T follicular helper cell (primary cell): ENCODE data around the gene PLEKHG1.
A peak's percentile ranks its signal among the peaks of the same experiment; 100 is the strongest.

ENCODE experiments used
- DNase-seq: peaks from one replicate; pipeline ENCODE4 v3.0.0-alpha.2; 2020; ENCODE audit warnings: low read depth

PLEKHG1 gene

DNA sequence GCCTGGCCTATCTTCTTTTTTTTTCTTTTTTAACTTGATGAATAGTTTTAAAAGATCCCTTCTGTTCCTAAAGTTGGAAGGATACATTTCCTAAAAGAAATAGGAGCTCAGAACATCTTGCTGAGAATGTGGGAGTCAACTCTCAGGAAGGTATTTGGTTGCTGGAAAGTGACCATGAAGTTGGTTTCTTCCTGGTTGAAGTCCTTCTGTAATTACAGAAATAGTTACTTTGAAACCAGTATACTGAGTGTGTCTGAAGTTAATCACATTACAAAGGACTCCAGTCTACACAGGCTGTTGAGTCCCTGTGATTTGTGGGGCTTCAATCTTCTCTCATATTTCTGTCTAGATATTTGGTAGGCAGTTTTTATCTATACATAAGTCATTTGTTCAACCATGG lies 9.8 kb upstream of the PLEKHG1 start:
- DNase-seq: no peak

DNA sequence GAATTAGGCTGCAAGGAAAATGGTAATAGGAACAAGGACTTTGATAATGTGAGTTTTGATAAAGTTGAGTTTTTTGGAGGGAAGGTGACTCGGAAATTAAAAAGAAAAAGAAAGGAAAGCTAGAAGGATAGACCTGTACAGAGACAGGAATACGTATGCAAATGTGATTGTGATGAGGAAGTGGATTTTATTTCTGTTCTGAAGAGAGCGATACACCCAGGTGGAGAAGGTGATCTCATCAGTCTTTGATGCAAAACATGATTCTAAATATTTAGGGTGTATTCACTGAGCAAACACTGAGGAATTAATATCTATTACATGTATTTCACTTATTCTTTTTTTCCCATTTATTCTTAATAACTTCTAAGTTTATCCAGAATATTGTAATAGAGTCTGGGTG lies 9.2 kb upstream of the PLEKHG1 start:
- DNase-seq: no peak

DNA sequence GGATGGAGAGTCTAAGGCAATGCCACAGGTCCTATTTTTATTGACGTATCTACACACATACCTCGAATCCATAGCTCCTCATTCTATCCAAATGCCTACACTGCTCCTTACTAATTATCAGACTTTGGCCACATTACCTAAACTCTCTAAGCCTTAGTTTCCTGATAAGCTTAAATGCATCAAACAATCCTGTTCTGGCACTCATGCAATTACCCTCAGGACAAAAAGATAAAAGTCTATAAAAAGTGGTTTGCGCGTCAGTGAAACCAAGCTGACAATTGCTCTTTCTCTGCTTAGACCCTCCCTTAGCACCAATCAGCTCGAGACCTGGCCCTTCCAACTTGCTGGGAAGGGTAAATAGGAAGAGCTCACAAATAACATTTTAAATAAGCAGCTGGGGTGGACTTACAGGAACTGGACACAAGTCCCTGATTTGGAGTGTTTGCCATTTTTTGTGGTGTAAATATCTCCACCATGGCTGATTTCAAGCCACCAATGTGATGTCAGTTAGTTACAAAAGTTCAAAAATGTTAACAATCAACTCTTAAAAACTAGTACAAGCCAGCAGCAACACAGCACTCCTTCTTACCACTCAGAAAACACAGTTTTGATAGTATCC lies 7.2 kb upstream of the PLEKHG1 start:
- DNase-seq: no peak

DNA sequence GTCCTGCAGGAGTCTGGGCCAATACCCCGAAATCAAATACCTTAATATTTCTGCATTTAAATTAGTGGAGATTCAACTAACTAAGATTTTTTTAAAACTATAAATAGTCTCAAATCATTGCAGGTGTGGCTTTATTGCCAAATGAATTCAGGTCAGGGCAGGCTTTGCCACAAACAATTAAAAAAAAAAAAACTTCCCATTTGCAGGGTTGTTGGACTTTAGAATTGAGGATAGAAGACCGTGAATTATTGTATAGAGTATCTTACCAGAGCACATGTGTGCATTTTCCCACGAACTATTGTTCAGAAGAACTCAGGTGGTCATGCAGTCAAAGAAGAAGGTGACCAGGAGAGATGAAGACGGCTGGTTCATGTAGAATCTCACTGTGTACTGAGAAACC lies 6.6 kb upstream of the PLEKHG1 start:
- no peak for DNase-seq

DNA sequence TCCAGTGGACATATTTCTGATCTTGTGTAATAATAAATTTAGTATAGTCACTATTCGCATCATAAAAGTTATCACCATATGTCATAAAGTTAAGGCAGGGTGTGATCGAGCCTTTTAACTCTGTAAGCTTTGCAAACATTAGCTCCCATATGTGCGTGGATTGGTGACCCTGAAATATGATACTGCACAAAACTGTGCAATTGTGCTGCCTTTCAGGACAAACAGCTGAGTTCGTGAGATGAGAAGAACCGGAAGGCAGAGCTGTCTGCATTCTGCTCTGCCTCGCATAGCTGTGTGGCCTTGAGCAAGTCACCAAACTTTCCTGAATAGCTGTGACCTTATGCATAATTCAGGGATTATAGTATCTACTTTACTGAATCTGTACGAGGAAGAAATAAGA lies 3.2 kb upstream of the PLEKHG1 start:
- DNase-seq: no peak

DNA sequence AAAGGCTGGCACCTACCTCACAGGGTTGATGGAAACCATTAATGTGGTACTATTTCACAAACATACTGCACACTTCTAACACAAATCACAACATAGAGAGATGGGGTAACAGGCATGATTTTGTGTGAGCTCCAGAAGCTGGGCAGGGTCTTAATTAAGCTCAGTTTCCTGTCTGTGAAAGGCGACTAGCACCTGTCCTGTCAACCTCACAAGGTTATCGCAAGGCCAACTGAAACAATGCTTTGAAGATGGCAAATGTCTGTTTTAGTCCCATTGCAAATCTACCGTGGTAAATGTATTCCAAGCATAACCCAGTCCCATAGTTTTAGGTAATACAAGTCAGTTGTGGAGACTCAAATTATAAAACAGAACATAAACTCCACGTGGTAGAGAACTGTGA lies 1.3 kb upstream of the PLEKHG1 start:
- no peak for DNase-seq

DNA sequence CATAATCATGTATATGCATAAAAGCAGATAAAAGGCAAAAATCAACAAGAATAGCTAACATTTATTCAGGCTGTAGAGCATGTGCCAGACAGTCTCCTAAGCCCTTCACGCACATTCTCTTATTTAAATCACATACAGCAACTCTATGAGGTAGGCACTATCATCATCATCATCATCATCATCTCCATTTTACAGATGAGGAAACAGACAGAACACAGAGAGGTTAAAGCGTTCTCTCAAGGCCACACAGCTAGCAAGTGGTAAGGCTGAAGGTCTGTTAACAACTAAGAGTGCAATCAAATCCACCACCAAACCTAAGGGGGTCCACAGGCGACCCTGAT lies 857 bp upstream of the PLEKHG1 start:
- DNase-seq: no peak

DNA sequence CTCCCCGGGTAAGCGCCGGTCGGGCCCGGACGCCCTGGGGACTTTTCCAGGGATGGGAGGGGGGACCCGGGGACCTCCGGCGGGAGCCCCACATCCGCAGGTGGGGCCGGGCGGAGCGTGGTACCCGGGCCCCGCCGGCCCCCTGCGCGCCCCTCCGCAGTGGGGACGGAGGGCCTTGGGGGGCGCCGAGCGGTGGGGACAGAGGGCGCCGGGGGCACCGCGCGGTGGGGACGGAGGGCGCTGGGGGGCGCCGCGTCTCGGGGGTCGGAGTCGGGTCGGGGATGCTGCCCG lies 270 bp downstream of the PLEKHG1 start:
- no peak for DNase-seq

DNA sequence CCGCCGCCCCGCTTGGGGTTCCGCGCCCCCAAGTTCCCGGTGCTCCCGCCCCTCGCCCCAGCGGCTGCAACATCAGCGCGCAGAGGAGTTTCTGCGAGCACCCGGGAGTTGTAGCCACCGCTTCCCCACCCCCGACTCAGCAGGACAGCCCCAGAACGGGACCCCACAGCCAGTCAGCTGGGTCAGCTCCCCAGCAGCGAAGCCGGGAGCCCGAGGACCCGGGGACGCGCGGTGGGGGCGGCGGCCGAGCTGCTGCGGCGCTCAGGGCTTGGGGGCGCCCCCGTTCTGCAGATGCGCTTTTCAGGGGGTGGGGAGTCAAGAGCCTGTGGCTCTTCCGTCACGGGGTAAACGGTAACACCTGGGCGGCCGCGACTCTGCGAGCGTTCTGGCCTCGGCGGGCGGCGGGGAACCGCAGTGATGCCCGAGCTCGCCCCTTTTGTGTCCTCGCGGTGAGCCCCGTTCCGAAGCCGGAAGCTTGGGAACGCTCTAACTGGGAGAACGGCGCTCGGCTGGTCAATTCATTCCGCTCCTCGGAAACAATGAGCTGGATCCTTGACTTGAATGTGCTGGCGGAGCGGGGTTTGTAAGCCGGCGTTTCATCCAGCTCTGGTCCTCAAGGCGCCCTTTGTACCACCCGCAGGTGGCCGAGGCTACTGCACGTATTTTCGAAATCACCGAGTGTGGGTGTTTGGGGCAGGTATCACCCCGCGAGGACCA lies 774 bp downstream of the PLEKHG1 start:
- peak; percentile 19 for DNase-seq

DNA sequence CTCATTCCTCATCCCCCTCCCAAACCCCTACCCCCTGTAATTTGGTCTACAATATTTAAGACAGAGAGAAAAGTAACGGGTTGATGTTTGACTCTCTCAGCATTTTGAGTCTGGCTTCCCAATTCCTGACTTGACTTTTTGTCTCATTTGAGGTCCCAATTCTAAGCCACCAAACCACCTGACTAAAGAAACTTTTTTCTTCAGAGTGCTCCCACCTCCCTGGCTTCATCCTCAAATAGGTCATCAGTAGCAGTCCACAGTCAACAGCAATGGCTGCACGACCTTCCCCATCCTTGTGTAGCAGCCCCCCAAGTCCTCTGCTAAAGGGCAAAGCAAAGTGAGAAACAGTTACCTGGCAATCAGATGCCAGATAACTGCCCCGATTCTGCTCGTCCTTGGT lies 1.8 kb downstream of the PLEKHG1 start:
- no peak for DNase-seq

DNA sequence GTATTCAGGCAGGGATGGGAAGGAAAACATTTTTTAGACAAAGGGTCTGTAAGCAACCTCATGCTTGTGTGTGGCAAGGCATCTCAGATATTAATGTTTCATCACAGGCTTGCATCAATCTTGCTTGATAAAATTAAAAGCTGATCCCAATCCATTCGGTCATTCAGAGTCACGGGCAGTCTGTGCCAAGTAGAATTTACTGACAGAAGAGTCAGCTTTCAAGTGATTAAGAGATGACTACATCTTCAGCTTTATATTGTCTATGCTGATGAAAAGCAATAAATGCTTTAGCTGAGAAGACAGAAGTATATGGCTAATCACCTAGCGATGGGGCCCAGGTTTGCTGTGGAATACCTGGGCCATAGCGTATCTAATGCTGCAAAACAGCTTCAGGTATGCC lies 3.5 kb downstream of the PLEKHG1 start:
- no peak for DNase-seq

DNA sequence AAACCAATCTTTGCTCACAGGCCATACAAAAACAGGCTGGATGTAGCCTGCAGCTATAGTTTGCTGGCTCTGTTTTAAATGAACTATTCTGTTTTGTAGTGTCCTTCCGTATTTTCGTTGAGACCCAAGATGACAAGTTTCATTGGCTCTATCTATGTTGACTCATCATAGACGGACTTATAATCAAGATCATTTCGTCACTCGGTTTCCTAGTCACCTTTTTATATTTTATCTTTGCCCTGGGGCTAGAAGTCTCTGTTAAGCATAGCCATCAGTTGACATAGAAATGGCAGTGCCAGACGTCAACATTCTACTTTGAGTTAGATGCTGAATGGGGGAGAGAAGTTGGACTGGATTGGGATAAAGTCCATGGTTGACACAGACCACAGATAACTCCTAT lies 4.8 kb downstream of the PLEKHG1 start:
- DNase-seq: no peak

DNA sequence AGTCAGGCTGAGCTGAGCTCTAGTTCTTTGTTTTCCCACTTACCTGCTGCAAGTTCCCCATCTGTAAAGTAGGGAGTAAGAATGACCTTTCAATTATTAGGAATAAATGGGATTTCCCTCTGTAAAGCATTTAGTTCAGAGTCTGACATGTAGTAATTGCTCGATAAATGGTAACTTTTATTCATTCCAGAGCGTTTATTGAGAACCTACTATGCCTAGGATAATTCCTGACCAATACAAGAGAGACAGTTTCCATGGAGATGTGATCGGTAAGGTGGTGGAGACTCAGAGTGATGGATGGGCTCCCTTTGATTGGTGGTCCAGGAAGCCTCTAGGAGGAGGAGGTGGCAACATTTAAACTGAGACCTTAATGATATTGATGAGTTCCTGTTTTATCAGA lies 5.6 kb downstream of the PLEKHG1 start:
- no peak for DNase-seq

DNA sequence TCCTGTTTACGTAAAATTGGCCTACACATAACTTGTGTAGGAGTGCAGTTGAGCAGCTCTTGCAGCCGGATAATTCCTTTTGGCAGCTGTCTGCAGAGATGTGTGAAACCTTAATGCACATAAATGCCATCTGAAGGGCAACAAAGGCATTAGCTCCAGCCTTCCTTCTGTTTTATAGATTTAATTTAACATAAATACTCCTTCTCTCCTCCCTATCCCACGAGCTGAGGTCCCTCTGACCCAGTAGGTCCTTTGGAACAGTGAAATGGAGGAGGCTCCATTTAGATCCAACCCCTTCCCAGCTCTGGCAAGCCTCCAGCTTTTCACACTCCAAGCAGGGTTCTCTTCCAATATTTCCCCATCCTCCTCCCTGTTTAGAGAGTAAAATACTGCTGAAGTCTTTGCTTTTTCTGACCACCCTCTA lies 6.5 kb downstream of the PLEKHG1 start:
- no peak for DNase-seq

DNA sequence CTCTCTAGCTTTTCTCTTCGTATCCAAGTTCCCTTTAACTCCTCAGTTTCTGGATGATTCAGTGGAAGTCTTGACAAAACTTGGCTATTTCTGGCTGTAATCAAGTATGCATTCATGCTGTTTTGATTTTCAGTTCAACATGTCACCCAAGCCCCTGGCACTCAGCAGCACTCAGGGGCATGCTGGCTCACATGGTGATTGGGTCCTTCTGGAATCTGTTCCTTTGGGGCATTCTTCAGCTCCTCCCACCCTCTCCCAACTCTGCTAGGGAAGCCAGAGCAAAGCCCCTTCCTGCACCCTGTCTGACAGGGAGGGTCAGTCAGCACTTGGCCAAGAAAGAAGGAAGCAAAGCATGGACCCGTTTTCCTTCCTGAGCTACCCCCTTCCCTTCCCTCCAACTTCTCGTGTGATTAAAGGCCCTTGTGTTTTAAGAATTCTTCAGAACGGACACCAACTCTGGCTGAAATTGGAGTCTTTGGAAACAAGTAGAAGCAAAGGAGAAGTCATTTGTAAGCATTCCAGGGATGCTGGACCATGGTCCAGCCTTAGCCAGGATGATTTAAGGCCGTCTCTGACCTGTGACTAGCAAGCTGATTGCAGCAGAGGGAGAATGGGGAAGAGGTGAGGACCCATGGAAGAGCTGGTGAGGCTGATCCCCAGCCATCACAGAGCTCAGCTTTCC lies 7.1 kb downstream of the PLEKHG1 start:
- no peak for DNase-seq

DNA sequence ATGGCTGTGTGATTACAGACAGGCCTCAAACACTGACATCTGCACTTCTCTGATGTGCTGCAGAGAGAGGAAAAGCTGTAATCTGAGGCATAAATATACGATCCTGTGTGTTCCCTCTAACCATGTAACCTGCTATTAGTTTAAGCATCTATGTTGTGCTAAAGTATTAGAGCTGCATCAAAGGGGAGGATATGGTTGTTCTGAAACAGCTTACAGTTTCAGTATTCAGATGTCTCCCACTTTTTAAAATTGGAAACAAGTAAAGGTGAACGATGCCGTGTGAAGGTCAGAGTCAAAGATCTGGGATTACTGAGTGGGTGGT lies 7.6 kb downstream of the PLEKHG1 start:
- no peak for DNase-seq

DNA sequence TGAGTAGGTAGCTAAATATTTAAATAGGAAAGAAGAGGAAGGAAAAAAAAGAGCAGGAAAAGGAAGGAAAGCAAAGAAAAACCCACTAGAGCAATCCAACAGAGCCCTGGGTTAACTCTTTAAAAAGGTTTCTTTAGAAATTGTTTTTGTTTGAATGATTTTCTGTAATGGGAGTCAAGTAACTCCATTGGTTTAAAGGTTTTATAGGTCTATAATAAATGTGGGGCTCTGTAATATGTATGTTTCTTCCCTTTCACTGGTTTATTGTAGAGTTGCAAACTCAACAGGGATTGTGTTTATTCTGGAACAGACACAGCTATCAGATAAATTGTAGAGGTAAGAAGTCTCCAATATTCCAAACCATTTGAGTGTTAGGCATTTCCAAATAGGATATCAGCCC lies 10.9 kb downstream of the PLEKHG1 start:
- no peak for DNase-seq

DNA sequence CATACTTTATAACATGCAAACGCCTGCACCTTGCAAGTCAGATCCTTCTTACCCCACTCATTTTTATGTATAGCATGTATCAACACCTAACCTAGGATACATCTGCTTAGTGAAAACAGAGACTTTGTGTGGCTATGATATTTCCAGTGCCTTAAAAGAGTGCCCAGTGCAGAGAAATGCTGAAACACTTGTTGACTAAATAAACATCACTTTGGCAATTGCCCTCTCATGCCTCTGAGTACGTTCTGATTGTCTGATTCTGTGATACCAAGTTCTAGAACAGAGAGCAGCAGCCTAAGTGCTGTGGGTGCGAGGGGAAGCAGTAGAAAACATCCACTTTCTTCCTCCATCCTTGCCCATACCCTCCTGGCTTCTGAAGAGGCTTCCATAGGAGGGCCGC lies 13.6 kb downstream of the PLEKHG1 start:
- no peak for DNase-seq

DNA sequence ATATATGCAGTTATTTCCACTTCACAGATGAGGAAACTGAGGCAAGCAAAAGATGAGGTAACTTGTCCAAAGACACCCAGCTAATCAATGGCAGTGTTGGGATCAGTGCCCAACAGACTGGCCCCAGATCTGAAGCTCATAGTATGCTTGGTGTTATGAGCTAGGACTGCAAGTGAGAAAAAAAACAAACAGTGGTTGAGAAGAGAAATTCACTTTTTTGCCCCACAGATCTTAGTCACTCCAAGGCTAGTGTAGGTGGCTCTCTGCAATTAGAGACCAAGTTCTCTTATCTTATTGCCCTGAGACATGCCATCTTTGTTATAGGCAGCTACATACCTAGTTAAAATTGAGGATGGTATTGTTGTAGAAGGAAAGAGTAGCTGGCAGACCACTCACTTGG lies 16.3 kb downstream of the PLEKHG1 start:
- no peak for DNase-seq

DNA sequence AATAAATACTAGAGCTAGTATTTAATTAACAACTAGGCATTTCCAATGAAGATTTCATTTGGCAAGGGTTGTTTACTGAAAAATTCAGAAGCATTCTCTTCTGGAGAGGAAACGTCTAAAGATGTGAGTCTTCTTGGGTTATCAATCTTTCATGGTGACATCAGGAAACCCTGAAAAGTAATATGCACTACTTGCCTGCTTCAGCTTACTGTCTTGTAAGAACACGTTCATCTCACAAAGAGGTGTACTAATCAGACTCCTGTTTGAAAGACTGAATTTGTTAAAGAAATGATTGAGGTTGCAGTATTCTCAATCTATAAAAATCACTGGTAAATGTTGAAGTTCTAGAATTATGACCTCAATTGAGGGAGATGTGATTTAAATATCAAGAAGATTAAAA lies 16.9 kb downstream of the PLEKHG1 start:
- no peak for DNase-seq

DNA sequence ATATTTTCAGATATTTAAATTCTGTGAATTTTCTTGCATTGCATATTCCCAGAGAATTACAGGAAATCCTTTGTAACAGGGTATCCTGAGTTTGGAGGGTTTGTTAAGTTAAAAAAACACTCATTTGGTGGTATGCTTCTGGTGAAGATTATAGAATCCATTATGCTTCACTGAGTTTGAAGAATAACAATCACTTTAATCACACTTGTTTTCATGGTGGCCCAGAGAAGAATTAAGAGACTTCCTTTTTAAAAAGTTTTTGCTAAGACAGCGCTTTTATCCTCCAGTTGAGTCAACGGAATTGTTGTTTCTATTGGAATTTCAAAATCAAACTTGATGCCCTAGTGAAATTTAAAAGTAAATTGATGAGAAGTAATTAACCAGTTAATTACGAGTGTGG lies 17.4 kb downstream of the PLEKHG1 start:
- no peak for DNase-seq

DNA sequence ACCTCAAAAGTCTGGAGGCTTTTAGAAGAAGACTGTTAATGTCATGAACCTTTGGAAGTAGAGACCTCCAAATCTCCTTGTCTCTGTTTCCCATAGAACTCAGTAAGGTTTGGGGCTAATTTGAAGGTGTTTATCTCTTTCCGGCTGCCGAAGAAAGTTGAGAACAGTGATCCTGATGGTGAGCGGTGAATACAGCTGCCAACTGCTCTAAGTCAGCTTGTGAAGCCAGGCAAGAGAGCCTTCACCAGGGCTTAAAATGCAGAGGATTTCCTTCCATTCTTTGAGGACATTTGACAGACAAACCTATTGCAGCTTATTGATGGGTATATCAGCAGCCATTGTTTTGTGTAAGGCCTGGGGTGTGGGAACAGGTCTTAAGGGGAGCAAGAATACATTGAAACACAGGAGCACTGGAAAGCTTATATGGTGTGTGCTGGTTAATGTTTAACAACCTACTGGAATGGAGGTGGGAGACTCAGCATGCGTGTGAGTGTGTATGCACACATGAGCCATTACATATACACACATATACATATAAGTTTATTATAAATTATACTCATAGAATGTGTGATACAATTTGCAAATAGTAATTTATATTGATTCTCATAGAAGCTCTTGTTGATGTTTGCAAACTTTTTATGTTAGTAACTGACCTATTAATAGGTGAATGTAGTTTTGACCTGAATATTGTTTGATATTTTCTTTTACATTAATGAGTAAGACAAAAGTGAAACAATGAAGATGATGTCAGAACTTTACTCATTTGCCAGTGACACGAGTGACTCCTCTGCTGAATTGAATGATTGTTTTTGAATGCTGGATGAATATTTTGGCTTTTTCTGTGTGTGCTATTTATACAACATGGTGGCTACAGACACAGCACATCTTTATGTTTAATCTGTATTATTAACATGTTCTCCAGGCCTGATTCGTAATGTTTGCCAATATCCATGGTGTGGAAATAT lies 18.1 kb downstream of the PLEKHG1 start:
- DNase-seq: no peak

DNA sequence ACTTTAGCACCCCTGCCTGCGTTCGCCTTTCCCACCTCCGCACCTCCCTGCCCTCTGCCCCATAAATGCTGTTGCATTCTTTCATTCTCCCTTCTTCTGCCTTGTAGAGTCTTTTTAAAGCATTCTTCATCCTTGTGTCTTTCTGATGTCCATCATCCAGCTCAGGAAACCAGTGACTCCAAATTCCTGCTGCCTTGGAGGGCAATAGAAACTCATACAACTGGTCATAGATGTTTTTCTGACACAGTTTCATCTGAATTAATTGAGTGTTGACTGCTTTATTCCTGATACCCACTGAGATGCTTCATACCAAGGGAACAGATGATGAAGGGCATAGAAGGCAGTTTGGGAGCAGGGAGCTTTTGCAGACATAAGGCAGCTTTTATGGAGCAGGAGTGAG lies 19.6 kb downstream of the PLEKHG1 start:
- DNase-seq: no peak
